ENCODE measurements around the gene DEGS1.
"Not testable (repeated sequence)": the region's sequence is repeated elsewhere in the genome, so short reads cannot be mapped to it uniquely, and the experiment has no call there.

DEGS1 gene

DNA sequence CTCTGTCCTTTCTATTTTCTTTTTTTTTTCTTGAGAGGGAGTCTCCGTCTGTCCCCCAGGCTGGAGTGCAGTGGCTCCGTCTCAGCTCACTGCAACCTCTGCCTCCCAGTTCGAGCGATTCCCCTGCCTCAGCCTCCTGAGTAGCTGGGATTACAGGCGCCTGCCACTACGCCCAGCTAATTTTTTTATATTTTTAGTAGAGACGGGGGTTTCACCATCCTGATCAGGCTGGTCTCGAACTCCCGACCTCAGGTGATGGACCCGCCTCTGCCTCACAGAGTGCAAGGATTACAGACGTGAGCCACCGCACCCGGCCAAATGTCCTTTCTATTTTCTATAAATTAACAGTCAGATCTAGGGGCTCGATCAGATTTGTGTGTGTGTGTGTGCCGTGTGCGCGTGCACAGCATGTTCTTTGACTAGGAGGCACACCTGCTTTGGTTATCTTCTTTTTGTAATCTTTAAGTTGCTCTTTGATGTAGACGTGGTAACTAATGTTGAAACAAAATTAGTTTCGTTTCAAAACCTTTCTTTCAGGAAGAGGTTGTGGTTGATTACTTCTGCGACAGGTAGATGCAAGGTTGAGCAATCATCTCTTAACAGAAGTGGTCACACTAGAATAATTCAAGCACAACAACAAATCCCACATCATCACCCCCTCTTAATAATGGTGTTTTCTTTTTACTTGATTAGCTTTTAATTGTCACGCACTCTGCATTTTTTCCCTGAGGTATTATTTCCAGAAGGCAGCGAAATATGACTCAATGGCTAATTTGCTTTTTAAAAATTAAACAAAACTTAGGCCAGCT is 779 bp upstream of the DEGS1 start:
- no peak for DNase-seq

DNA sequence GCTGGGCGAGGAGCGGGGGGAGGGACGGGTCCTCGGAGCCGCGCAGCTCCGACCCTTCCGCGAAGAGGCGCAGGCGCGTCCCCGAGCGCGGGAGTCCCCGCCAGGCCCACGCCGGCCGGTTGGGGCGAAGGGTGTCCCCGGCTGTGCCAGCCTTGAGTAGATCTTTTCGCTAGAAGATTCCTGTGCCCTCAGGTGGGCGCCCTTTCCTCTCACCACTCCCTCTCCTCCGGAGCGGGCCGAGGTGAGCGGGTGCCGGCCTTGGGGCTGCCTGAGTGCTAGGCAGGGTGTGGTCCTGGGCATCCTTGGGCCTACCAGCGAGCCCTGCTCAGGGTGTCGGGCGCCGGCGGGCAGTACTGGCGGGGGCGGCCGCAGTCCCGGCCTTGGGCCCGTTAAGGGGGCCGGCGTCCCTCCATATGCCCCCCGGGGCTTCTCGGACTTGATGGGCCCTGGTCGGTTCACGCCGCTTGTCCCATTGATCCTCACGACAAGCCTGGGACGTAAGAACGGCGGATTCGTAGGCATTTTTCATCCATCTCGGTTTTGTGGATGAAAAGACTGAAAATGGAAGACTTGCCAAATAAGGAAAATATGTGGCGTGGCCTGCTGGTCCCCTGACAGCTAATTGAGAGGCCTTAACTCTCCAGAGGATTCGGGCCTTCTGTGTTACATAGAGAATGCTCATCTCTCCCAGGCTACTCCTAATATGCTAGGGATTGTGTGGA is 712 bp downstream of the DEGS1 start:
- DNase-seq: peak; percentile 48

DNA sequence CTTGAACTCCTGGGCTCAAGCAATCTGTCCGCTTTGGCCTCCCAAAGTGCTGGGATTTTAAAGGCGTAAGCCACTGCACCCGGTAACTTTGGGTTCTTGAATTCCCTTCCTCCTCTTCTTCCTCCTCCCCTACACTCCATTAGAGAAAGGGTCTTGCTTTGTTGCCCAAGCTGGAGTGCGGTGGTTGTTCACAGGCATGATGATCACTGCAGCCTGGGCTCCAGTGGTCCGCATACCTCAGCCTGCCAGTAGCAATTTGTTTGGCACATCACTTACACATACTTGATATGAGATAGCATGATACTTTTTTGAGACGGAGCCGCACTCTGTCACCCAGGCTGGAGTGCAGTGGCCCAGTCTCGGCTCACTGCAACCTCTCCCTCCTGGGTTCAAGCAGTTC is 2.2 kb downstream of the DEGS1 start:
- no peak for DNase-seq

DNA sequence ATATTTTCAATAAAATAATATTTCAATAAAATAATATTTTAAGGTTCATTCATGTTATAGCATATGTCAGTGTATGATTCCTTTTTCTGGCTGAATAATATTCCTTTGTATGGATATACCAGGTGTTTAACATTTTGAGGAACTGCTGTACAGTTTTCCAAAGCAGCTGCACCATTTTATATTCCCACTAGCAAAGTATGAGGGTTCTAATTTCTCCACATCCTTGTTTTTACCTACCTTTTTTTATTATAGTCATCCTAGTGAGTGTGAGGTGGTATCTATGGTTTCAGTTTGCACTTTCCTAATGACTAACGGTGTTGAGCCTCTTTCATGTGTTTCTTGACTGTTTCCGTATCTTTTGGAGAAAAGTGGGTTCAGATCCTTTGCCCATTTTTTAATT is 5.2 kb downstream of the DEGS1 start:
- no peak for DNase-seq

DNA sequence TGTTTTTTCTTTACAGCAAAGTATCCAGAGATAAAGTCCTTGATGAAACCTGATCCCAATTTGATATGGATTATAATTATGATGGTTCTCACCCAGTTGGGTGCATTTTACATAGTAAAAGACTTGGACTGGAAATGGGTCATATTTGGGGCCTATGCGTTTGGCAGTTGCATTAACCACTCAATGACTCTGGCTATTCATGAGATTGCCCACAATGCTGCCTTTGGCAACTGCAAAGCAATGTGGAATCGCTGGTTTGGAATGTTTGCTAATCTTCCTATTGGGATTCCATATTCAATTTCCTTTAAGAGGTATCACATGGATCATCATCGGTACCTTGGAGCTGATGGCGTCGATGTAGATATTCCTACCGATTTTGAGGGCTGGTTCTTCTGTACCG is 6.5 kb downstream of the DEGS1 start:
- DNase-seq: no peak

DNA sequence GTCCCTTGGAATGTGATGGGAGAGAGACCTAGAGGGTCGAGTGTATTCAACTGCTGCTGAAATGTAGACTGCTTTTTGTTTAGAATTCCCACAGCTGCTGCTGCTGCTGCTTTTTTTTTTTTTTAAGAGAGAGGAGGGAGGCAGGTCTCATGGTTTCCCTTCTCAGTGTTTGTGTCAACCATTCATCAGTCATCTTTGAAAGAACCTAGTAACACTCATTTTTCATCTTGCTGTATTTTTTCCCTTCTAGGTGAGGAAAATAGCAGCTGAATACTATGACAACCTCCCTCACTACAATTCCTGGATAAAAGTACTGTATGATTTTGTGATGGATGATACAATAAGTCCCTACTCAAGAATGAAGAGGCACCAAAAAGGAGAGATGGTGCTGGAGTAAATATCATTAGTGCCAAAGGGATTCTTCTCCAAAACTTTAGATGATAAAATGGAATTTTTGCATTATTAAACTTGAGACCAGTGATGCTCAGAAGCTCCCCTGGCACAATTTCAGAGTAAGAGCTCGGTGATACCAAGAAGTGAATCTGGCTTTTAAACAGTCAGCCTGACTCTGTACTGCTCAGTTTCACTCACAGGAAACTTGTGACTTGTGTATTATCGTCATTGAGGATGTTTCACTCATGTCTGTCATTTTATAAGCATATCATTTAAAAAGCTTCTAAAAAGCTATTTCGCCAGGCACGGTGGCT is 9.2 kb downstream of the DEGS1 start:
- no peak for DNase-seq

DNA sequence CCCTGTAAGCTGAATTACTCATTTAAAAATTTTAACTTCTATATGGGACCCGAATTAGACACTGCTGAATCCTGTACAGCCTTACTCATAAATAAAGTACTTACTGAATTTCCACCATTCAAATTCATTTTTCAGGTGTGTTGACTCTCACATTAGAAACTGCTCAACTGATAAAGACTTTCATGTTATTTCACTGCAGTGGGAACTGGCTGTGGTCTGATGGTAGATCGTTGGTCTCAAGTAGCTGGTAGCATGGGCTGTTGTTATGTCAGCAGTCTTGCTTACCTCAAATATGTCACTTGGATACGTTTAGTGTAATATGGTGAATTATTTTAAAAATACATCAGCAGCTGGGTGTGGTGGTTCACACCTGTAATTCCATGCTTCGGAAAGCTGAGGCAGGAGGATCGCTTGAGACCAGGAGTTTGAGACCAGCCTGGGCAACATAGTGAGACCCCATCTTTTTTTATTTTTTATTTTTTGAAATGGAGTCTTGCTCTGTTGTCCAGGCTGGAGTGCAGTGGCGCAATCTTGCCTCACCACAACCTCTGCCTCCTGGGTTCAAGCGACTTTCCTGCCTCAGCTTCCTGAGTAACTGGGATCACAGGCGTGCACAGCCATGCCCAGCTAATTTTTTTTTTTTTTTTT is 10.4 kb downstream of the DEGS1 start:
- DNase-seq: no peak

DNA sequence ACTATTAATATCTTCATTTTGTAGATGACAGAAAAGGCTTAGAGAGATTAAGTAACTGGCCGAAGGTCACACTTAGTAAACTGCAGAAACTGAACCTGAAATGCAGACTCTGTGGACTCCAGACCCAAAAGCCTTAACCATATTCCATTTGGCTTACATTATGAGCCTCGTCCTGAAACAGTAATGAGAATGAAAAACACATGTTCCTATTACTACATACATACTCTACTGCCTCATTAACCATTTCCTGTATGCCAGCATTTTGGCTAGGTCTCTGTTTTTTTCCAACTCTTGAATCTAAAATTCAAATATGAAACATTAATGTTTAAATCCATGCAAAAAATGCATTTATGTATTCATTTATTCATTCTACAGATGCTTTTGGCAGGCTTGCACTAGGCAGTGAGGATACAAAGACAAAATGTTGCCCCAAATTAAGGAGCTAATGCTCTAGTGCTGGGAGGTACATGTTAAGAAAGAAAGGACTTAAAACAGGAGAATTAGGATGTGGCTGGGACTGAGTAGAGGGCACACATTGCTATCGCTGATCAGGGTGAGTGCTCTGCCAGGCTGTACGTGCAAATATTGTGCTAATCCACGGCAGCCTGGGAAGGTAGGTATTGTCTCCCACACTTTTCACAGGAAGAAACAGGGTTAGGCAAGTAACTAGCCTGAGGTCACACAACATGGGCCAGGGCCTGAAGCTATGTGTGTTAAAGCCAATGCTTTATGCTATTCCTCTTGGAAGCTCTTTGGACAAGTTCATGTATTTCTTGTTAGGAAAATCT is 14.0 kb downstream of the DEGS1 start:
- no peak for DNase-seq

DNA sequence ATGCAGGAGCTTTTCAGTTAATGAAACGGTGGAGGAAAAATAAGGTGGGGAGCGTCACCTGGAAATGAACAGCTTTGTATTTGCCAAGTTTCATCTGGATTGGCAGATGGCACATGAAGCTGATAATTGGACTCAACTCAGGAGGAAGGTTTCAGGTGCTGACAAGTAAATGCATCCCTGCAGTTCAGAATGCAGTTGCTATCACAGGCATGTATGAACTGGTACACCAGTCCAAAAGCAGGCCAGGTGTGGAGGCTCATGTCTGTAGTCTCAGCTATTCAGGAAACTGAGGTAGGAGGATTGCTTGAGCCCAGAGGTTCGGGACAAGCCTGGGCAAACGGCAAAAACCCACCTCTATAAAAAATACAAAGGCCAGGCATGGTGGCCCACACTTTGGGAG is 15.5 kb downstream of the DEGS1 start:
- no peak for DNase-seq

DNA sequence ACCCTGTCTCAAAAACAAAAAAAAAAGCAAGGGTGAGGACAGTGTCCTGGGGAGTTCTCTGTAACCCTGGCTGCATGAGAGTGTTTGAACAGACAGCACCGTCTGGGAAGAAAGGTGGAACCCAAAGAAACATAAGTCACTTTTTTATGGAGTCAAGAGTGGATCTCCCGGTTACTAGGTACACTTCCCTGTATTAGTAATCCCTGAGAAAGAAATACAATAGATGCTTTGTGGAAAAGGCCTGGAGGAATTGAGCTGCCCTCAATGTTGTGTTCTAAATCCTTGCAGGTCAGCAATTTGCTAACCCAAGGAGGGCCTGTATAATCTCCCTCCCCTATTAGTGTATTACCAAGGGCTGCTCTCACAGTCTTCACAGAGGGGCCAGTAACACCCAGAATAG is 16.6 kb downstream of the DEGS1 start:
- DNase-seq: no peak

DNA sequence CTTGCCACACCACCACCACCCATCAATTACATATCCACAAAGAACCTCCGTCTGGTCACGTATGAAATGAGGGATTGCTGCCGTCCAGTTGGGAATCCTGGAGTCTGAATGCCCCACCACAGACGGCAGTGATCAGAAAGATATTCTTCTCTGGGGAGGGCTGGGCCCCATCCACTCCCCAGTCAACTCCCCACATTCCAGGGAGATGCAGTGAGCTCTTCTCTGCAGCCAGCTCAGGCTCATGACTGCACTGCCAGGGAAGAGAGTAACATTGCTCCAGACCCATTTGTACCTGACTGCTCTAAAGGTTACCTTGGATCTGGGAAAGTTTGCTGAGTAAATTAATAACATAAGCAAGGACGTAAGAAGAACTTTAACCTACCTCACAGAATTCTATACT is 18.3 kb downstream of the DEGS1 start:
- no peak for DNase-seq

DNA sequence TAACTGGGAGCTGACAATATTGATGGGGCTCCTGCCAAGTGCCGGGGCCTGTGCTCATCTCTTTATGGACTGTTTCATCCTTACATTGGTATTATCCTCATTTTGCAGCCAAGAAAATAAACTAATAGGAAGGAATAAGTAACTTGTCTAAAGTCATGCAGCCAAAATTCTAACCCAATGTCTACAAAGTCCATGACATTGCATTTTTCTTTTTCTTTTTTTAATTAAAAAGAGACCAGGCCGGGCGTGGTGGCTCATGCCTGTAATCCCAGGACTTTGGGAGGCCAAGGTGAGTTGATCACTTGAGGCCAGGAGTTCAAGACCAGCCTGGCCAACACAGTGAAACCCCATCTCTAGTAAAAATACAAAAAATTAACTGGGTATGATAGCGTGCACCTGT is 18.8 kb downstream of the DEGS1 start:
- DNase-seq: no peak

DNA sequence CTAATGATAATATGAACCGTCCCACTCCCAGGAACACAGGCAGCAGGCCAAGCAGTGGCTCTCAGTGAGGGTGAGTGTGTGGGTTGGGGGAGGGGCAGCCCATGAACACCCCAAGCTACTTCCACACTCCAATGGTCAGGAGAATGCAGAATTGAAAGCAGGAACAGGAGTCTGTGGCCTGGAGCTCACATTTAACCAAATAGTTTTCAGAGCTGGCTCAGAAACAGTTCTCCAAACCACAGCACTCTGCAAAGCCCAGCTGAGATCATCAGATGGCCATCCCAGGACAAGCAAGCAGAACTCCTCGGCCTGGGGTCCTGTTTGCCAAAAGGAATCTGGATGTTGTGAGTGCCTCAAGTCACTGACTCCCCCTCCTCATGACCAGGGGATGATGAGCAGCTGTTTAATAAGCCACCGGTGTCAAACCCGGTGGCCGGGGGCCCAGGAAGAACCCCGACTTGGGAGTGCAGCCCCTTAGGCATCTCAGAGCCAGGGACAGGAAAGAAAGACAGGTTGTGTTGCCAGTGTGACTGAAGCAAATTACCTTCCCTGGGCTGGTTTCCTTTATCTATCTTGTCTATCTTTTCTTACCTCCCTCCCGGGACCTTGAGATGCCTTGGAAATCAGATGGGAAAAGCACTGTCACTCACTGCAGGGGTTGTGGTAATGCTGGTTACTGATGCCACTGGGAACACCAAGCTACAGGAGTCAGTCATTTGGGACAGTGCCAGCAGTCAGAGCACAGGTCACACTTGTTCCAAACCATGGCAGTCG is 20.4 kb downstream of the DEGS1 start:
- no peak for DNase-seq

DNA sequence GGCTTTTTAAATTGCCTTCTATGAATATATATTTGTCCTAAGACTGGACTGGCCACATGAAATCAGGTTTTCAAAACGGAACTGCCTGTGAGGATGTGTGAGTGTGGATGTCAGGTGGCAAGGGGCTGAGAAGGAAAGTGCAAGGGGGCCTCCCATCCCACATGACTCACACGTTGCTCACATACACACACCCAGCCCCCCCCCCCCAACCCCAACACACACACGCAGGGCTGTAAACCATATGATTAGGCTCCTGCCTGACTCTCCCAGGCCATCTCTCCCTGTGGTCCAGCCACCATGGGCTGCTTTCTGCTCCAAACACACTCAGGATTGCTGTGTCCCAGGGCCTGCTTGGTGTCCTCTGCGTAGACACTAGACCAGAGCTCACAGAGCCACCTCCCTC is 22.4 kb downstream of the DEGS1 start:
- DNase-seq: no peak

DNA sequence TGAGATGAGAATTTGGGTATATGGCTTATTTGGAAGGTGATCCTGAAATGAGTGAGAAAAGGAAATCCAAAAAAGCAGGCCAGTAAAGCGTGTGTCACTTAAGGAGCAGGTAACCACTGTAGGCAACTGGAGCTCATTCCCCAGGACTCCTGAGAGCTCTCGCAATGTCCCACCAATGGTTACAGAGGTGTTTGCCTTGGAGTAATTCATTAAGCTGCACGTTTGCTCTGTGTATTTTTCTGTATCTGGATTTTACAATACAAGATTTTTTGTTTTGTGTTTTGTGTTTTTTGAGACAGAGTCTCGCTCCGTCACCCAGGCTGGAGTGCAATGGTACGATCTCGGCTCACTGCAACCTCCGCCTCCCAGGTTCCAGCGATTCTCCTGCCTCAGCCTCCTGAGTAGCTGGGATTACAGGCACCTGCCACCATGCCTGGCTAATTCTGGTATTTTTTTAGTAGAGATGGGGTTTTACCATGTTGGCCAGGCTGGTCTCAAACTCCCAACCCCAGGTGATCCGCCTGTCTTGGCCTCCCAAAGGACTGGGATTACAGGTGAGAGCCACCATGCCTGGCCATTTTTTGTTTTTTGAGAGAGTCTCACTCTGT is 23.0 kb downstream of the DEGS1 start:
- not testable (repeated sequence) for DNase-seq

DNA sequence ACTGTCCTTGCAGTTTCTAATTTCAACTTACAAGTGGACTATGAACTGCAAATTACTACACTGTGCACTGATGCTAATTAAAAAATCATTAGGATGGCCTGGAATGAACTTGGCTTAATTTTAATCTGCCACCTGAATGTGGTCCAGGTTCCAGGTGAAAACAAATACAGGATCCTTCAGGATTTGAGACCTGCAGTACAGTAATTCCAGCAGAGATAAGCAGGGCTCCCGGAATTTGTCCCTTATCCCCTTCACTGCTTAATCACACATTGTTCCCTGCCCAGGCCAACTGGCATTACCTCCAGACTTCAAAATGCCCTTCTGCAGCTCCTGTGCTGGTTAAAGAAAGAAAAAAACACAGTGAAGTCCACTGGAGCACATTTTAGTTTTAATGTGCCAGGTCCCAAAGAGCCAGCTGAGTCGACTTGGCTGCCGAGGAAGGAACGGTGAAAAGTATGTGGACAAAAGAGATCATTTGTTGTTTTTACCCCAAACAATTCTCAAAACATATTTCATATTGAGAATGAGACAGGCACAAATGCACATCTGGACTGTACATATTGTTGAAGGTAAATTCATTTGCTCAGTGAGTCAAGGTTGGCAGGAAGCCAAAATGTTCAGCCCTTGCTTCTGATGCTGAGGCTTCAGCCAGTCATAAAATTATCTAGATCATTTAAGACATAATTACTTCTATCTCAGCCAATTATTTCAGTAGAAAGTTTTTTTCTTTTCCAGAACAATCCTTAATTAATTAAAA is 28.3 kb downstream of the DEGS1 start:
- DNase-seq: no peak

DNA sequence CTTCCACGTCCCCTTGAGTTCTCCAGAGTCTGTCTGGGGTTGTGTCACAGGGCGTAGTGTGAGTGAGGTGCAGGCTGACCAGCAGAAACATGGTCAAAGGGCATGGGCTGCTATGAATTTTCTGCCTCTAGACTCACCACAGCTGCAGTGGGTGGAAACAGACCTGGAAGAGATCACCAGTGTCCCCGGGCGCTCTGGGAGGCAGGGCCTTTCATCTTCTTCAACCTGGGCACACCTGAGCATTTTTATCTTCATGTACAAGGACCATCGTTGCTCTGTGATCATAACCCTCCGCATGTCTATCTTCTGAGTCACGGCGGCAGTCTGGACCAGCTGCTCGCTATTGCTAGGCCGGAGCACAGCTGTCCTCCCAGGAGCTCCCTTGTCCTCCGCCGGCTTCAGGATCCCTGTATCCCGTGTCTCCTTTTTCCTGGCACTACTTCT is 29.6 kb downstream of the DEGS1 start:
- DNase-seq: no peak

DNA sequence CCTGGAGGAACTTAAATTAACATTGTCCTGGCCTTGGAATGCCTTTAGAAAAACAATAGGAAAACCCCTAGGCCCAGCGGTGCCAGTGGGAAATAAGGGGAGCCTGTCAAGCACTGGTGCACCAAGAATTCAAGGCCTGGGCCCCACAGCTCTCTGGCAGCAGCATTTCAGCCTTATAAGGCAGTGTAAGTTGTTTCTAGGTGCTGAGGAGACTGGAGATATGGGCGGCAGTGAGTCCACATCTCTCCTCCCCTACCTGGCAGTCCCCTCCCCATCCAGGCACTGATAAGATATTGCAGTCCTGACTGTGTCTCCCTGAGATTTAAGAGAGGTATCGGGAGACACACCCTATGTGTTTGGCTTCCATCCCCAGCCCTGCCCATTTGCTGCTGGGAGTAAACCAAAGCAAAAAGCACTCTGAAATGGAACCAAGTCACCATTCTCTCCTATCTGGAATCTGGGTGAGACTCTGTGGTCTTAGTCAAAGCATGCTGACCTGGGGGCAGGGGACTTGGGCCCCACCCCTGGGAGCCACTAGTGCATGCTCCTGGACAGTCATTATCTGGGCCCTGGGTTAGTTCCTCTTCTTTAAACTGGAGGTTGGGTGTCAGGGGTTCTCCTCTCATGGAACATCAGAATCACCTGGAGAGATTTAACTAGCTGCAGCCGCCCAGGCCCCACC is 30.5 kb downstream of the DEGS1 start:
- DNase-seq: no peak

DNA sequence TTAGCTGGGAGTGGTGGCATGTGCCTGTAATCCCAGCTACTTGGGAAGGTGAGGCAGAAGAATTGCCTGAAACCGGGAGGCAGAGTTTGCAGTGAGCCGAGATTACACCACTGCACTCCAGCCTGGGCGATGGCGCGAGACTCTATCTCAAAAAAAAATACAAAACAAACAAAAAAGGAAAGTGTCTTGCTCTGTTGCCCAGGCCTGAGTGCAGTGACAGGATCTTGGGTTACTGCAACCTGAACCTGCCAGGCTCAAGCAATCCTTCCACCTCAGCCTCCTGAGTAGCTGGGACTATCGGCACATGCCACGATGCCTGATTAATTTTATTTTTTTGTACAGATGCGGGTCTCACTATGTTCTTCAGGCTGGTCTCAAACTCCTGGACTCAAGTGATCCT is 33.3 kb downstream of the DEGS1 start:
- no peak for DNase-seq
